ENCODE data around the gene DHRSX.

GRCh38 chrX:2414384-2414783 lies 86.4 kb downstream of the DHRSX start:
- TF ChIP-seq CTCF (IDR thresholded peaks at IDR 0.05; ENCODE audit: low read depth, low read length, poor library complexity, severe bottlenecking) (no peak), EZH2phosphoT487 (IDR thresholded peaks at IDR 0.05; ENCODE audit: borderline replicate concordance, low read length) (no peak)
